ENCODE measurements around the gene B3GLCT. TPM values are rescaled to one million over a fixed set of nuclear protein-coding genes. Genes with fewer than 3 reads are reported as not detected.

Gene B3GLCT
- total and polyA plus RNA-seq, 2 experiments from 2014 or later, result 2.2 to 4.4 TPM

GRCh38 chr13:31159306-31159705, 40.5 kb upstream of the B3GLCT start (continued):
- TF ChIP-seq ZNF462 (CRISPR knock-in tag; IDR thresholded peaks at IDR 0.05), result no peak
- no peak for TF ChIP-seq CTCF (conservative IDR thresholded peaks at IDR 0.05; ENCODE audit: low read depth in 2 of 2)
- no peak for TF ChIP-seq REST (IDR thresholded peaks at IDR 0.05; ENCODE audit: unreplicated experiment)
- no peak for TF ChIP-seq JUNB (IDR thresholded peaks at IDR 0.05; ENCODE audit: unreplicated experiment)
- TF ChIP-seq NANOG (IDR thresholded peaks at IDR 0.05; ENCODE audit: borderline replicate concordance), result no peak
- TF ChIP-seq ZNF331 (CRISPR knock-in tag; IDR thresholded peaks at IDR 0.05; ENCODE audit: low read depth), result no peak
- no peak for TF ChIP-seq CREB1 (CRISPR knock-in tag; IDR thresholded peaks at IDR 0.05; ENCODE audit: low read depth)
- TF ChIP-seq EZH2 (IDR thresholded peaks at IDR 0.05; ENCODE audit: low read depth, unreplicated experiment), result no peak
- TF ChIP-seq ZNF114 (CRISPR knock-in tag; IDR thresholded peaks at IDR 0.05), result no peak
- no peak for TF ChIP-seq EZH2phosphoT487 (IDR thresholded peaks at IDR 0.05; ENCODE audit: unreplicated experiment)
- no peak for TF ChIP-seq STAT1 (IDR thresholded peaks at IDR 0.05; ENCODE audit: unreplicated experiment)
- TF ChIP-seq POLR2AphosphoS5 (IDR thresholded peaks at IDR 0.05; ENCODE audit: low read depth), result no peak
